H1 (cell line): ENCODE measurements around the gene SYVN1. TPM values are rescaled to one million over a fixed set of nuclear protein-coding genes. Genes with fewer than 3 reads are reported as not detected.

Source experiments
- CTCF ChIA-PET: fragments of 300-600 bp; sonication (Branson Sonifier 250); formaldehyde crosslinking; loops from one replicate; lab custom pipeline; 2021; ENCODE audit not compliant: partially characterized antibody; lab: Charles Lee
- POLR2A ChIA-PET: fragments of 300-600 bp; sonication (Branson Sonifier 250); formaldehyde crosslinking; loops from one replicate; lab custom pipeline; 2021; ENCODE audit warnings: inconsistent platforms; ENCODE audit not compliant: partially characterized antibody; lab: Charles Lee
- DNase-seq, 2 experiments: peaks; one replicate each; pipeline versions ENCODE4 v3.0.0 to v3.0.0-alpha.2; 2010 to 2022; ENCODE audit warnings: low spot score in 2 of 2, low read depth in 1 of 2, mixed read lengths in 1 of 2
- FAIRE-seq: peaks from 2 replicates; lab custom pipeline; 2011; peaks lifted over from hg19 to GRCh38; lab: Jason Lieb, UNC
- H2AFZ ChIP-seq: 2 replicates; pipeline ENCODE4 v1.8.1; 2012; ENCODE audit warnings: low read length, inconsistent platforms
- H2AK5ac ChIP-seq: 2 replicates; pipeline ENCODE4 v1.6.1; 2013; ENCODE audit warnings: low read depth, low read length
- H2BK120ac ChIP-seq: replicated peaks from 2 replicates; pipeline ENCODE3; 2013; ENCODE audit warnings: low read depth, low read length, inconsistent platforms
- H2BK12ac ChIP-seq: 2 replicates; pipeline ENCODE4 v1.6.1; 2013; ENCODE audit warnings: low read depth, low read length
- H2BK15ac ChIP-seq: 2 replicates; pipeline ENCODE4 v1.6.1; 2013; ENCODE audit warnings: low read length
- H2BK20ac ChIP-seq: 2 replicates; pipeline ENCODE4 v1.6.1; 2013; ENCODE audit warnings: low read length
- H2BK5ac ChIP-seq: 2 replicates; pipeline ENCODE4 v1.6.1; 2013; ENCODE audit warnings: low read depth, low read length
- H3K14ac ChIP-seq: 2 replicates; pipeline ENCODE4 v1.6.1; 2013; ENCODE audit warnings: inconsistent platforms; ENCODE audit not compliant: insufficient read length
- H3K18ac ChIP-seq: 2 replicates; pipeline ENCODE4 v1.6.1; 2013; ENCODE audit warnings: low read length; ENCODE audit errors: extremely low read depth
- H3K23ac ChIP-seq: 2 replicates; pipeline ENCODE4 v1.6.1; 2013; ENCODE audit warnings: inconsistent platforms; ENCODE audit not compliant: insufficient read length
- H3K23me2 ChIP-seq: 2 replicates; pipeline ENCODE4 v1.6.1; 2013; ENCODE audit warnings: low read depth, low read length
- H3K27ac ChIP-seq: 2 replicates; pipeline ENCODE4 v1.6.1; 2011; ENCODE audit warnings: low read depth, low read length, inconsistent platforms
- H3K27me3 ChIP-seq, 4 experiments: replicated peaks in 1 of 4; 1 replicate in 1 of 4; 2 replicates in 3 of 4; pipeline versions ENCODE4 v1.6.1 to v1.8.1; 2011 to 2013; ENCODE audit warnings: low read length in 3 of 4, mild to moderate bottlenecking in 3 of 4, inconsistent platforms in 2 of 4, mixed read lengths in 2 of 4, moderate library complexity in 1 of 4; ENCODE audit not compliant: control insufficient read depth in 3 of 4, insufficient read depth in 3 of 4; ENCODE audit errors: extremely low read depth in 1 of 4
- H3K36me3 ChIP-seq, 4 experiments: 2 replicates each; pipeline versions ENCODE4 v1.6.1 to v1.8.1; 2011 to 2013; ENCODE audit warnings: mild to moderate bottlenecking in 4 of 4, low read length in 3 of 4, moderate library complexity in 2 of 4, control low read depth in 1 of 4, inconsistent platforms in 1 of 4; ENCODE audit not compliant: insufficient read depth in 4 of 4, control insufficient read depth in 2 of 4
- H3K4ac ChIP-seq: replicated peaks from 2 replicates; pipeline ENCODE3; 2013; ENCODE audit warnings: low read length, low read depth, mixed read lengths, inconsistent platforms; ENCODE audit not compliant: insufficient read length
- H3K4me1 ChIP-seq, 4 experiments: replicated peaks in 1 of 4; 1 replicate in 1 of 4; 2 replicates in 3 of 4; pipeline versions ENCODE4 v1.6.1 to v1.8.1; 2011 to 2013; ENCODE audit warnings: low read length in 3 of 4, inconsistent platforms in 2 of 4, mixed read lengths in 1 of 4; ENCODE audit not compliant: insufficient read depth in 4 of 4, control insufficient read depth in 3 of 4
- H3K4me2 ChIP-seq, 2 experiments: 2 replicates each; pipeline versions ENCODE4 v1.6.1 to v1.8.1; 2011 to 2013; ENCODE audit warnings: low read depth in 2 of 2, low read length in 2 of 2, control low read depth in 1 of 2, inconsistent platforms in 1 of 2, mild to moderate bottlenecking in 1 of 2; ENCODE audit not compliant: insufficient read depth in 1 of 2
- H3K4me3 ChIP-seq, 4 experiments: fragments of 200-600, 300-600 bp in 1 of 4; sonication (generic), shearing (Covaris generic), sonication (Bioruptor Twin) in 1 of 4; 2 replicates each; pipeline versions ENCODE4 v1.5.1 to v1.8.1; 2011 to 2016; ENCODE audit warnings: low read length in 4 of 4, low read depth in 3 of 4, control low read depth in 2 of 4, inconsistent platforms in 2 of 4, mild to moderate bottlenecking in 2 of 4, mixed read lengths in 1 of 4, moderate library complexity in 1 of 4; ENCODE audit not compliant: insufficient read depth in 2 of 4; ENCODE audit errors: extremely low read depth in 1 of 4
- H3K56ac ChIP-seq: replicated peaks from 2 replicates; pipeline ENCODE3; 2013; ENCODE audit warnings: low read depth, mild to moderate bottlenecking, mixed read lengths, low read length, inconsistent platforms; ENCODE audit not compliant: insufficient read length
- H3K79me1 ChIP-seq: 2 replicates; pipeline ENCODE4 v1.6.1; 2013; ENCODE audit warnings: low read depth, low read length, control low read depth
- H3K79me2 ChIP-seq, 2 experiments: 2 replicates each; pipeline versions ENCODE4 v1.6.1 to v1.8.1; 2012 to 2013; ENCODE audit warnings: low read length in 2 of 2, mild to moderate bottlenecking in 2 of 2, inconsistent platforms in 1 of 2; ENCODE audit not compliant: insufficient read depth in 2 of 2, control insufficient read depth in 1 of 2
- H3K9ac ChIP-seq, 4 experiments: replicated peaks in 1 of 4; 1 replicate in 1 of 4; 2 replicates in 3 of 4; pipeline versions ENCODE4 v1.6.1 to v1.8.1; 2011 to 2013; ENCODE audit warnings: low read depth in 3 of 4, low read length in 3 of 4, control low read depth in 2 of 4, mild to moderate bottlenecking in 2 of 4, moderate library complexity in 2 of 4, inconsistent platforms in 1 of 4; ENCODE audit errors: extremely low read depth in 1 of 4
- H3K9me3 ChIP-seq, 2 experiments: 2 replicates each; pipeline versions ENCODE4 v1.6.1 to v1.8.1; 2012 to 2013; ENCODE audit warnings: mild to moderate bottlenecking in 2 of 2, moderate library complexity in 2 of 2, control low read depth in 1 of 2, inconsistent platforms in 1 of 2, low read depth in 1 of 2, low read length in 1 of 2, mixed read lengths in 1 of 2; ENCODE audit not compliant: insufficient read depth in 2 of 2
- H4K20me1 ChIP-seq, 2 experiments: replicated peaks in 1 of 2; 2 replicates each; pipeline versions ENCODE3 to v1.8.1; 2011 to 2013; ENCODE audit warnings: inconsistent platforms in 2 of 2, low read length in 2 of 2, mild to moderate bottlenecking in 1 of 2; ENCODE audit not compliant: insufficient read depth in 2 of 2, control insufficient read depth in 1 of 2
- H4K5ac ChIP-seq: 2 replicates; pipeline ENCODE4 v1.6.1; 2013; ENCODE audit warnings: low read length, low read depth, mixed read lengths, inconsistent platforms; ENCODE audit not compliant: insufficient read length
- H4K8ac ChIP-seq: 2 replicates; pipeline ENCODE4 v1.8.0; 2013; ENCODE audit warnings: mild to moderate bottlenecking, moderate library complexity, low read length, inconsistent platforms; ENCODE audit not compliant: insufficient read depth; ENCODE audit errors: extremely low read depth
- H4K91ac ChIP-seq: replicated peaks from 2 replicates; pipeline ENCODE3; 2013; ENCODE audit warnings: low read length, mixed read lengths, inconsistent platforms; ENCODE audit not compliant: insufficient read length
- EZH2 ChIP-seq: fragments of 200-600 bp; sonication (generic); IDR thresholded peaks from 2 replicates; pipeline ENCODE4 v1.7.1; 2012; ENCODE audit warnings: low read depth, mild to moderate bottlenecking, moderate library complexity, low read length, inconsistent platforms; ENCODE audit not compliant: severe bottlenecking
- SIN3A ChIP-seq, 2 experiments: IDR thresholded peaks in 1 of 2; conservative IDR thresholded peaks in 1 of 2; 2 replicates each; pipeline ENCODE4 v1.6.1; 2011 to 2012; ENCODE audit warnings: low read length in 2 of 2, improper control_type of control experiment in 1 of 2, low read depth in 1 of 2, mild to moderate bottlenecking in 1 of 2
- whole genome bisulfite sequencing, 2 experiments: shearing (Covaris generic) in 1 of 2; methylation state at CpG; one replicate each; pipeline versions ENCODE4 v1.1.6 to v1.1.7; 2013 to 2015; ENCODE audit warnings: low lambda C conversion rate in 2 of 2, mixed read lengths in 2 of 2, inconsistent platforms in 1 of 2, low coverage in 1 of 2, missing lambda C conversion rate in 1 of 2; ENCODE audit not compliant: insufficient replicate concordance in 2 of 2, insufficient coverage in 1 of 2, insufficient read length in 1 of 2; ENCODE audit errors: extremely low coverage in 1 of 2, missing lambda C conversion rate in 1 of 2; 5-methylcytosine and 5-hydroxymethylcytosine counted together
- polyA plus RNA-seq, 7 experiments: library from polyadenylated mRNA; depleted of rRNA in 3 of 7; stranded (reverse) in 5 of 7; unstranded in 2 of 7; fragments of >200 nt in 5 of 7; fragments of 200-250 nt in 2 of 7; gene quantifications; 1 replicate in 5 of 7; 2 replicates in 1 of 7; 4 replicates in 1 of 7; pipeline versions ENCODE4 v1.2.1 to v1.2.3, GENCODE V29; 2011 to 2013; ENCODE audit warnings: missing spikeins in 2 of 7, mixed read lengths in 2 of 7
- total RNA-seq: library from RNA; stranded (reverse); fragmentation: NEBNext Ultra II Directional; extraction: Animal tissue kit (Norgen Biotek cat#: 25700); gene quantifications from 2 replicates; pipeline ENCODE4 v1.2.1, GENCODE V29; 2021

Gene SYVN1
- total and polyA plus RNA-seq, 2 of the 8 experiments (the other 6 are each of a cell fraction or from before 2014, with no cell fraction given): 27.8 to 29.4 TPM

- Histone ChIP-seq H3K14ac (no peak overlapping the region), H3K23me2 (peaks cover 17% of the 10 kb centered on the region; the same call in 1 of the 2 replicates), H4K20me1 (peaks cover 0 to 18% of the 10 kb centered on the region in 2 experiments), H2BK5ac (no peak overlapping the region), H2AK5ac (no peak overlapping the region), H2BK15ac (no peak overlapping the region), H4K91ac (no peak overlapping the region), H4K8ac (peak overlapping the region; percentile 47), H3K4ac (no peak overlapping the region), H3K4me3 (peak overlapping the region; percentile 76 to 90 (median 85); a peak in 5 of 8 replicates), H3K23ac (no peak overlapping the region), H3K9ac (peak overlapping the region in 2 of 4 experiments; percentile 4 to 9; a peak in 1 of 7 replicates), H2BK120ac (no peak overlapping the region), H3K4me2 (peak overlapping the region; percentile 71 to 95), H2BK20ac (no peak overlapping the region), H3K27me3 (no peaks in the 10 kb centered on the region), H3K79me1 (peaks cover 8% of the 10 kb centered on the region), H3K56ac (peak overlapping the region; percentile 19), H3K4me1 (peaks cover 2 to 26% (median 19%) of the 10 kb centered on the region in 4 experiments), H4K5ac (no peak overlapping the region), H3K27ac (no peak overlapping the region), H2BK12ac (no peak overlapping the region), H3K79me2 (peaks cover 0 to 6% of the 10 kb centered on the region in 2 experiments; a peak in 1 of 4 replicates), H3K9me3 (no peaks in the 10 kb centered on the region), H2AFZ (no peak overlapping the region), H3K18ac (no peak overlapping the region), H3K36me3 (peaks cover 0 to 6% (median 2%) of the 10 kb centered on the region in 4 experiments; a peak in 2 of 8 replicates)
- DNase-seq (no peak), FAIRE-seq (no peak)
- WGBS, 2 experiments: 72% methylated on average over 14 of the region's 14 CpGs; no CpG with 5 or more reads in 1 of the 2 experiments
- POLR2A ChIA-PET: interaction anchor here (0.9 to 17.4 kb wide), 19 partner anchors 8 to 369 kb away, joined by 3 to 305 read pairs (median 5); partner anchors contain the start of genes ARL2, BATF2, CAPN1 and FAU
- TF ChIP-seq EZH2: no peak
- TF ChIP-seq SIN3A (conservative IDR thresholded peaks at IDR 0.05 in 1 of 2, IDR thresholded peaks at IDR 0.05 in 1 of 2; ENCODE audit: low read depth in 1 of 2, low read length in 2 of 2): peak in 1 of 2 experiments; percentile 7; a peak in 1 of 4 replicates
- CTCF ChIA-PET: interaction anchor here (0.5 to 7.9 kb wide), 14 partner anchors 8 to 366 kb away, joined by 3 to 85 read pairs (median 6); partner anchors contain the start of genes CAPN1, FAU and MRPL49
Measured at GRCh38 chr11:65113361-65113756, 21.0 kb downstream of the SYVN1 start.
